Stimulated activated CD8-positive, alpha-beta memory T cell treated with anti-CD3 and anti-CD28 coated beads, Interleukin-7, amount 100 ng/mL, for 4 hours (primary cell): ENCODE measurements around the gene DSTN.

ENCODE experiments used
- DNase-seq, 2 donors: peaks; one replicate each; pipeline ENCODE4 v3.0.0-alpha.2; 2020; ENCODE audit warnings: low read depth in 2 of 2

Gene DSTN

GRCh38 chr20:17580895-17581294 is 11.0 kb downstream of the DSTN start:
- DNase-seq = no peak

- DNase-seq = no peak
Observed at GRCh38 chr20:17583126-17583525, 13.3 kb downstream of the DSTN start.

DNA sequence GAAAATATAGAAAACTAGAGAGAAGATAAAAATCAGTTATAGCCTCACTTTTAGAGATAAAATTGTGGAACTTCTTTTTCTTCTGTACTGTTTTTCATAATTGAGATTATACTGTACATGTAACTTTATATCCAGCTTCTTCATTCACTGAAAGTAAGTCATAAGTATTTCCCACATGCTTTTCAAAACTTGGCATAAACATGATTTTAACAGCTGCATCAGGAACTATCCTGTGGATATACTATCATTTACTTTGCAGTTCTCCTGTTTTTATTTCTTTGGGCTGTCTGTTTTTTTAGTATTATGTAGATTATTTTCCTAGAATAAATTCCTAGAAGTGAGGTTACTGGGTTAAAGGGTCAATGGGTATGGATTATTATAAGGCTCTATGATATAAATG is 14.8 kb downstream of the DSTN start:
- no peak for DNase-seq

GRCh38 chr20:17586250-17586649 is 16.4 kb downstream of the DSTN start:
- no peak for DNase-seq

GRCh38 chr20:17587148-17587547 is 17.3 kb downstream of the DSTN start:
- no peak for DNase-seq

GRCh38 chr20:17587824-17588223 is 17.9 kb downstream of the DSTN start:
- DNase-seq = no peak

DNA sequence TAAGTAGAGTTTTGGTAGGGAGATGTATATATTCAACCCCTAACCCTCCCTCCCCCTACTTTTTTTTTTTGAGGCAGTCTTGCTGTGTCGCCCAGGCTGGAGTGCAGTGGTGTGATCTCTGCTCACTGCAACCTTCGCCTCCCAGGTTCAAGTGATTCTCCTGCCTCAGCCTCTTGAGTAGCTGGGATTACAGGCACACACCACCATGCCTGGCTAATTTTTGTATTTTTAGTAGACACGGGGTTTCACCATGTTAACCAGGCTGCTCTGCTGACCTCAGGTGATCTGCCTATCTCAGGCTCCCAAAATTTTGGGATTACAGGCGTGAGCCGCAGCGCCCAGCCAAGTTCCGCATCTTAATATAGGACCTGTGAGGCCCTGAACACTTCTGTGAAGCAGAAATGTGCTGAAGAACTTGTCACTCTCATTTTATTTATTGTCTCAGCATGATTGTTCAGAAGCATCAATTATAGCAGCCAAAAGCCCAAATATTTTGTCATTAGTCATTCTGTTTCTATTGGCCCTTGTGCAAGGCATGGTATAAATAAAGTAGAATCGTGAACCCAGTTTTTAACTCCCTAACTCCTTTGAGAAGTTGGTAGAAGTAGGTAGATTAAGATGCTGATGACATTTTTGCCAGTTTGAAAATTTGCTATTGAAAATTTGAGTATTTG is 19.4 kb downstream of the DSTN start:
- DNase-seq = no peak

DNA sequence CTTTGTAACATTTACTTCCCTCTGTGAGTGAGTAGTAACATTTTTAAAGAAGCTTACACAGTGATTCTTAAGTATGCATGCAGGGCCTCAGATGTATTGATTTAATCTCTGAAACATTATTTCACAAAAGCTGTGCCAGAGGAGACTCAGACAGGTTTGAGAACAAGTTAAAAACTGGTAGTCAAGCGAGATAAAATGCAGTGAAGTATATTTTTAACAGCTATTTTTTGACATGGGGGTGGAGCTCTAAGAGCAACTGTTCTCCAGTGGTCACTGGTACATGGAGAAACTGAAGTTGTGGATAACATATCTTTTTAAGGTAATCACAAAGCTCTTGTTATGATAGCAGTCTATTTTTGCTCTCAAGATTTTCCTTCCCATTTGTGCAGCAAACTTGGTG is 20.4 kb downstream of the DSTN start:
- no peak for DNase-seq

- no peak for DNase-seq
Observed at GRCh38 chr20:17593902-17594301, 24.0 kb downstream of the DSTN start.

DNA sequence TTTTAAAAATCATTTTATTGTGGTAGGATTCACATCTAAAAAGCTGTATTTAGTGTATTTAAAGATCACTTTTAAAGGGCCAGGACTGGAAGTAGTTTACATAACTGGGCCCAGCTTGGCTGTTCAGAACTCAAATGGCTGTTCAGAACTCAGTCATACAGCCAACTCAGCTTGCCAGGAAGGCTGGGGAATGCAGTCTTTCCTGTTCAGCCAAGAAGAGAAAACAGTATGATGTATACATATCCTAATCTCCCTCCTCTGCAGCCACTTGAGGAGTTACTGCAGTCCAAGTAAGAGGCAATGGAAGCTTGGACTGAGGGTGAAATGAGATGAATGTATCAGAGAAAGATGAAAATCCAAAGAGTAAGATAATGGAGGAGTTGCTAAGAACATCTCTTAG is 24.6 kb downstream of the DSTN start:
- DNase-seq = no peak

DNA sequence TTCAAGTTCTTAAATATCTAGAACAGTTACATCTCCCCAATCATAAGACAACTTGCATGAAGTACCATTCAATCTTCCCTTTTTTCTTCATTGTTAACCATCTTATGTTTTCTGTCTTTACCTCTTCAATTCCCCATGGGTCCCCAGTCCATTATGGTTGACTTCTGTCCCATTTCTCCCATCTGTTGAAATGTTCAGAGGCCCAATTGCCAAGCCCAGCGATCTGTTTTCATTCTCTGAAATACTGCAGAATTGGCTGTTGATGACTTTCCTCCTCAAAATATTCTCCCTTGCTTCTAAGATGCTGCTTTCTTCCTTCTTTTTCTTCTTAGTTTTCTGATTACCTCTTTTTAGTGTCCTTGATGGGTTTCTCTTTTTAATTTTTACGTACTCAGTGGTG is 26.0 kb downstream of the DSTN start:
- DNase-seq = no peak

- DNase-seq = no peak
Observed at GRCh38 chr20:17598013-17598550, 28.2 kb downstream of the DSTN start.

GRCh38 chr20:17601957-17602356 is 32.1 kb downstream of the DSTN start:
- no peak for DNase-seq

GRCh38 chr20:17602493-17602892 is 32.6 kb downstream of the DSTN start:
- DNase-seq = no peak

DNA sequence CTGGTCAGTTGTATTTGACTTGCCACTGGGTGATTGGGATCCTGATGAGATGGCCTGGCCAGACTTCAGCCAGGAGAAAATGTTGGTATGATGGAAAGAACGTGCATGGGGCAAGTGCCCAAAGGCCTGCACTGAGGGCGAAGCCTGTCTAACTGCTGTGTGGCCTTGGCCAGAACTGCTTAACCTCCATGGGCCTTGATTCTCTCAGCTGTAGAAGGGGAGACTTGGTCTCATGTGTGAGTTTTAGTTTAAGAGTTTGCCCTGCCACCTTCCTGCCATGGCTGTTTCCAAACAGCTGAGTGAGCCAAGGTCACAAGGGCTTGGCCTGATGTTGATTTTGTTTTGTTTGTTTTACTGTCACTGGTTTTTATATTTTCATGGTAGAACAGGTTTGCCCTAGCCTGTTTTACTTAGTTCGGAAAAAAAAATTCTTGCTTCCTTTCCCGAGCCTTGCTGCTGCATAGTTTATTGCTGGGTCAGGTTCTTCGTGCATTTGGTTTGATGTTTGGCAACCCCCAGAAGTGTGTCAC is 35.3 kb downstream of the DSTN start:
- no peak for DNase-seq

DNA sequence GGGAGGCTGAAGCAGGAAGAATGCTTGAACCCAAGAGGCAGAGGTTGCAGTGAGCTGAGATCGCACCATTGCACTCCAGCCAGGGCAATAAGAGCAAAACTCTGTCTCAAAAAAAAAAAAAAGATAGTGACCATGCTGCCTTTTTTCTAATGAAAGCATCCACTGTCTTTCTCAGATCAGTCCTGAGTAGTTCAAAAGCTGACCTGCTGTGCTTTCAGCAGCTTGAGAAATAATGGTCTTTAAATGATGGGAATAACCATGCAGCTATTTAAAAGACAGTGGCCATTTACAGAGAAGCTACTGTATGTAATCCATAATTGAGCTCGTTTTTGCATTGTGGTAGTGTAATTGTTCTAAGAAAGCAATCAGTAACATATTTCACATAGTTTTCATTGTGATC is 36.1 kb downstream of the DSTN start:
- DNase-seq = no peak

DNA sequence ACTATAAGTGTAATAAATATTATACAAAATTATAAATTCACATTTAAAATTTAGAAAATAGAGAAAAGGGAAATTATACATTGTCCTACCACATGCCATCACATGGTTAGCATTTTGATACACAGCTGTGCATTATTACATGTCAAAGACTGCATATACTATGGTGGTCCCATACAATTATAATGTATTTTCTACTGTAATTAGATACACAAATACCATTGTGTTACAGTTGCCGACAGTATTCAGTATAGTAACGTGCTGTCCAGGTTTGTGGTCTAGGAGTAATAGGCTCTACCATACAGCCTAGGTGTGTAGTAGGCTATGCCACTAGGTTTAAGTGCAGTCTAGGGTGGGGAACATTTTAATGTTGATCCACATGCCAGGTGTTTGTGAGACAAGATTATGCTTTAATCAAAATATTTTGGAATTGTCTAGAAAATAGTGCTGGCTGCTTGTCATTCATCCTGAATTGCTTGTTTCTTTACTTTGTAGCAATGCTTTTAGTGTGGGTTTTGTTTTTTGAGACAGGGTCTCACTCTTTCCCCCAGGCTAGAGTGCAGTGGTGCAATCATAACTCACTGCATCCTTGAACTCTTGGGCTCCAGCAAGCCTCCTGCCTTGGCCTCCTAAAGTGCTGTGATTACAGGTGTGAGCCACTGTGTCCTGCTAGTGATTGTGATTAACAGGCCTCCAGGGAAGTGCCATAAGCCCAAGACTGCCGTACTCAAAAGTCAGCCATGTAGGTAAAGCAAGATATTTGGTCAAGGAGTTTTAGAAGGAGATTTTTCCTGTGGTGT is 39.0 kb downstream of the DSTN start:
- DNase-seq = no peak

- no peak for DNase-seq
Observed at GRCh38 chr20:17609811-17610377, 40.0 kb downstream of the DSTN start.

- peak; percentile 37 to 46 for DNase-seq
Observed at GRCh38 chr20:17610566-17611289, 40.9 kb downstream of the DSTN start.

- DNase-seq = no peak
Observed at GRCh38 chr20:17611290-17611539, 41.3 kb downstream of the DSTN start.

- no peak for DNase-seq
Observed at GRCh38 chr20:17611540-17612286, 41.8 kb downstream of the DSTN start.
